ENCODE results near the gene UNC5CL. TPM values are rescaled to one million over a fixed set of nuclear protein-coding genes. Genes with fewer than 3 reads are reported as not detected.

The UNC5CL gene
- total RNA-seq, 2 experiments from 2014 or later, result 2.4 to 2.5 TPM

GRCh38 chr6:41061196-41061726 is 22.2 kb upstream of the UNC5CL start:
- DNase-seq, result no peak
- ChIA-PET POLR2A (no interaction called here), CTCF (no interaction called here)
- H3K27ac Mint-ChIP-seq, result no peak overlapping the region
- H3K9me3 Mint-ChIP-seq, result no peaks in the 10 kb centered on the region
- intact Hi-C loops (cut with micrococcal nuclease), result no loop called here
- H3K4me1 Mint-ChIP-seq (ENCODE audit: low read depth), result no peaks in the 10 kb centered on the region
- no peak overlapping the region for H3K4me3 Mint-ChIP-seq
- peaks cover 29% of the 10 kb centered on the region for H3K36me3 Mint-ChIP-seq
- no peaks in the 10 kb centered on the region for H3K27me3 Mint-ChIP-seq

DNA sequence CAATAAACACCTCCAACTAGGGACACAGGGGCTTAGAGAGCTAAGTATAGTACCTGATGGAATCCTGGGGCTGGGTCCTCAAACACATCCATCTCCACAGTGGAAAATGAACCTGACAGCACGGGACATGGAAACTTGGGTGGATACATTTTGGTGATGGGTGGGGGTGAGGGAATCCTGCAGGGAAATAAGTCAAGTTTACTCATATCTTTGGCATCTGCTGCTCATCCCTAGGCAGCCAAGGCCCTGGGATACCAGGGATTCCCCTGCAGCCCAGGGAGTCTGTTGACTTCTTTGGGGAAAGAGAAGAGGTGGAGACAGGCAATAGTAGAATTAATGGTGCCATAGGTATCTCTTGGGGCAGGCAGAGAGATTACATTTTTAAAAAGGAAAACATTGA is 20.5 kb upstream of the UNC5CL start:
- H3K9me3 Mint-ChIP-seq, result no peaks in the 10 kb centered on the region
- no peak overlapping the region for H3K27ac Mint-ChIP-seq
- DNase-seq, result no peak
- intact Hi-C loops (cut with micrococcal nuclease), result no loop called here
- H3K36me3 Mint-ChIP-seq, result peaks cover 19% of the 10 kb centered on the region
- ChIA-PET POLR2A (interaction anchor here (1.1 kb wide), 1 partner anchor 24 kb away, joined by 4 read pairs; no protein-coding TSS in a partner anchor), CTCF (interaction anchor here (0.8 to 1.9 kb wide), 3 partner anchors 13 to 365 kb away, joined by 3 to 5 read pairs (median 3); no protein-coding TSS in a partner anchor)
- no peaks in the 10 kb centered on the region for H3K27me3 Mint-ChIP-seq
- H3K4me1 Mint-ChIP-seq (ENCODE audit: low read depth), result no peaks in the 10 kb centered on the region
- H3K4me3 Mint-ChIP-seq, result no peak overlapping the region

- H3K9me3 Mint-ChIP-seq, result no peaks in the 10 kb centered on the region
- intact Hi-C loops (cut with micrococcal nuclease), result no loop called here
- no peaks in the 10 kb centered on the region for H3K27me3 Mint-ChIP-seq
- no peaks in the 10 kb centered on the region for H3K4me1 Mint-ChIP-seq (ENCODE audit: low read depth)
- DNase-seq, result no peak
- peaks cover 13% of the 10 kb centered on the region for H3K36me3 Mint-ChIP-seq
- CTCF ChIA-PET, result interaction anchor here (0.8 to 1.9 kb wide), 3 partner anchors 13 to 365 kb away, joined by 3 to 5 read pairs (median 3); no protein-coding TSS in a partner anchor
- no peak overlapping the region for H3K27ac Mint-ChIP-seq
- POLR2A ChIA-PET, result interaction anchor here (1.1 kb wide), 1 partner anchor 23 kb away, joined by 4 read pairs; no protein-coding TSS in a partner anchor
- H3K4me3 Mint-ChIP-seq, result no peak overlapping the region
Measured at GRCh38 chr6:41058783-41059181, 19.8 kb upstream of the UNC5CL start.

DNA sequence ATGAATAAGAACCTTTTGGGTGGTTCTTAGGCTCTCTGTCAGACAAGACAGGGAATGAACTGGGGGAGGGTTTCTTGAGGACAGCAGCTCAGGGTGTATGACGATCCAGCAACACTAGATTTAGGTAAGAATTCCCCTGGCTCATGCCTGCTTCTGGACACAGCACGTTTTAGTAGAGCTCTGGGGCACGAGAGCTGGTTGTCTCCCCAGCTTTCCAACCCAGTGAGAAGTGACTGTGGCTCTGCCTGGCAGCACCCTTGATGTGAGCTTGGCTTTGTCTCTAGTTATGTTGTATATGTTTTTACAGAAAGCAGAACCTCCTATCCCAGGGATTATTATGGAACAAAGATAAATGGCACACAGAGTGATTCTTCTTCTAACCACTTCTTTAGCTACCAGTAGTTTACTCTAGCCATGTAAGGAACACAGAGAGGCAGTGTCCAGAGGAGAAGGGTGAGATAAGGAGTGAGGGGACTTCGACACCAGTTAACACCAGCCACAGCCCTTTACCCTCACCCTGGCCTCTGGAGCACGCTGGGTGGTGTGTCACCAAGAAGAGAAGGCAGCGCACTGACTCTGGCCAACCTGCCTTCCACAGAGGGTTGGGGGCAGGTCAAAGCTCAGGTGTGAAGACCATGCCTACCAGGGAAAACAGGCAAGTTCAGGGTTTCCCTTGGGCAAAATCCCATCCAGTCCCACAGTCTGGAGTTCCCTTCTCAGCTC is 17.9 kb upstream of the UNC5CL start:
- H3K27ac Mint-ChIP-seq, result no peak overlapping the region
- intact Hi-C loops (cut with micrococcal nuclease), result no loop called here
- no peaks in the 10 kb centered on the region for H3K27me3 Mint-ChIP-seq
- peaks cover 10% of the 10 kb centered on the region for H3K4me1 Mint-ChIP-seq (ENCODE audit: low read depth)
- CTCF ChIA-PET, result interaction anchor here (1.1 to 4.2 kb wide), 4 partner anchors 11 to 125 kb away, joined by 3 to 24 read pairs (median 5); no protein-coding TSS in a partner anchor
- no peak overlapping the region for H3K4me3 Mint-ChIP-seq
- H3K36me3 Mint-ChIP-seq, result peaks cover 10% of the 10 kb centered on the region
- POLR2A ChIA-PET, result no interaction called here
- DNase-seq, result no peak
- H3K9me3 Mint-ChIP-seq, result no peaks in the 10 kb centered on the region

GRCh38 chr6:41055149-41055548 is 16.1 kb upstream of the UNC5CL start:
- Mint-ChIP-seq H3K4me1 (ENCODE audit: low read depth) (peaks cover 13% of the 10 kb centered on the region), H3K27ac (no peak overlapping the region), H3K9me3 (no peaks in the 10 kb centered on the region), H3K36me3 (peaks cover 15% of the 10 kb centered on the region), H3K4me3 (no peak overlapping the region), H3K27me3 (no peaks in the 10 kb centered on the region)
- intact Hi-C loops (cut with micrococcal nuclease), result no loop called here
- ChIA-PET POLR2A (no interaction called here), CTCF (interaction anchor here (0.8 to 4.2 kb wide), 4 partner anchors 16 to 251 kb away, joined by 3 to 24 read pairs (median 4); partner anchors contain the start of gene UNC5CL)
- DNase-seq, result no peak

DNA sequence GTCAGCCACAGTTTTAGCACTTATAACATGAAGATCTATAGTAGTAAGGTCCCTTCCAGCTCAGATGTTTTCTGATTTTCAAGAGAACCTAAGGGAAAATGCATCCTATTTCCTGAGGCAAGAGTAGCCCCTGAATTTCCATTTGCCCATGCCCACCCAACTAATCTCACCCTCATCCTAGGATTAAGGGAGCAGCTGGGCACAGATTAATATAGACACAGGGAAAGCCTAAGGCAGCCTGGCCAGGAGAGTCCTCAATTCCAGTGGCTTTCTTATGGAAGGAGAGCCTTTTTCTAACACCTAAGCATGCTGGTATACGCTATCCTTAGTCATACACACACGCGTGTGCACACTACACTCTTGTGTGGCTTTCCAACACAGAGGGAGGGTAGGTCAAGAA is 15.5 kb upstream of the UNC5CL start:
- Mint-ChIP-seq H3K36me3 (peaks cover 13% of the 10 kb centered on the region), H3K9me3 (no peaks in the 10 kb centered on the region), H3K27ac (no peak overlapping the region), H3K4me3 (no peak overlapping the region), H3K4me1 (ENCODE audit: low read depth) (peaks cover 13% of the 10 kb centered on the region), H3K27me3 (no peaks in the 10 kb centered on the region)
- intact Hi-C loops (cut with micrococcal nuclease), result no loop called here
- ChIA-PET CTCF (interaction anchor here (1.3 to 4.2 kb wide), 3 partner anchors 17 to 252 kb away, joined by 3 to 24 read pairs (median 4); no protein-coding TSS in a partner anchor), POLR2A (no interaction called here)
- no peak for DNase-seq

GRCh38 chr6:41053041-41053440 is 14.0 kb upstream of the UNC5CL start, which contains the start of gene APOBEC2:
TSS of gene APOBEC2 (plus strand) at chr6:41053202. CDS start at chr6:41053348, 146 bp downstream.
- Mint-ChIP-seq H3K36me3 (peaks cover 15% of the 10 kb centered on the region), H3K27ac (no peak within 1 kb of the TSS), H3K9me3 (no peaks in the 10 kb centered on the region), H3K4me3 (no peak within 1 kb of the TSS), H3K27me3 (no peaks in the 10 kb centered on the region), H3K4me1 (ENCODE audit: low read depth) (peaks cover 13% of the 10 kb centered on the region)
- ChIA-PET POLR2A (no interaction called here), CTCF (interaction anchor here (1.0 to 1.8 kb wide), 2 partner anchors 14 to 25 kb away, joined by 4 to 7 read pairs; partner anchors contain the start of gene UNC5CL)
- no peak for DNase-seq
- intact Hi-C loops (cut with micrococcal nuclease), result no loop called here

GRCh38 chr6:41051873-41052272 is 12.9 kb upstream of the UNC5CL start:
- CTCF ChIA-PET, result interaction anchor here (1.3 to 1.8 kb wide), 2 partner anchors 12 to 24 kb away, joined by 3 to 7 read pairs; partner anchors contain the start of gene UNC5CL
- no peaks in the 10 kb centered on the region for H3K27me3 Mint-ChIP-seq
- no peaks in the 10 kb centered on the region for H3K9me3 Mint-ChIP-seq
- peaks cover 13% of the 10 kb centered on the region for H3K4me1 Mint-ChIP-seq (ENCODE audit: low read depth)
- intact Hi-C loops (cut with micrococcal nuclease), result no loop called here
- no peak for DNase-seq
- H3K27ac Mint-ChIP-seq, result no peak overlapping the region
- no peak overlapping the region for H3K4me3 Mint-ChIP-seq
- POLR2A ChIA-PET, result no interaction called here
- H3K36me3 Mint-ChIP-seq, result peaks cover 14% of the 10 kb centered on the region

DNA sequence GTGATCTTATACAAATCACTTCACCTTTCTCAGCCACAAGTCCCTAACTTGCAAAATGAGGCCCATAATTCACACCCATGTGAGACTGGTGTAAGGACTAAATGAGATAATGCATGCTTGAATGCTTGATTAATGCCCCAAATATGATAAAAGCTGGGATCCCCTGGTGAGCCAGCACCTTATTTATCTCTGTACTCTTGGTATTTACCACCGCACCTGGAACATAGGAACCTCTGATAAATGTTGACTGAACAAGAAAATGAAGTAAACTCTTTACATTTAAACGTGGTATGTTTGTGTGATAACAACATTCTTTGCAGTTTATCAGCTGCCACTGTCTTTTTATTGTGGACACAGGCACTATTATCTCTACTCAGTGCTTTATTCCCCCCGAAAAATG is 11.5 kb upstream of the UNC5CL start:
- Mint-ChIP-seq H3K36me3 (peaks cover 13% of the 10 kb centered on the region), H3K27me3 (no peaks in the 10 kb centered on the region), H3K27ac (no peak overlapping the region), H3K4me1 (ENCODE audit: low read depth) (peaks cover 13% of the 10 kb centered on the region), H3K9me3 (no peaks in the 10 kb centered on the region), H3K4me3 (no peak overlapping the region)
- no peak for DNase-seq
- intact Hi-C loops (cut with micrococcal nuclease), result no loop called here
- CTCF ChIA-PET, result interaction anchor here (0.9 to 2.8 kb wide), 3 partner anchors 11 to 22 kb away, joined by 3 to 14 read pairs (median 11); partner anchors contain the start of gene UNC5CL
- POLR2A ChIA-PET, result no interaction called here

DNA sequence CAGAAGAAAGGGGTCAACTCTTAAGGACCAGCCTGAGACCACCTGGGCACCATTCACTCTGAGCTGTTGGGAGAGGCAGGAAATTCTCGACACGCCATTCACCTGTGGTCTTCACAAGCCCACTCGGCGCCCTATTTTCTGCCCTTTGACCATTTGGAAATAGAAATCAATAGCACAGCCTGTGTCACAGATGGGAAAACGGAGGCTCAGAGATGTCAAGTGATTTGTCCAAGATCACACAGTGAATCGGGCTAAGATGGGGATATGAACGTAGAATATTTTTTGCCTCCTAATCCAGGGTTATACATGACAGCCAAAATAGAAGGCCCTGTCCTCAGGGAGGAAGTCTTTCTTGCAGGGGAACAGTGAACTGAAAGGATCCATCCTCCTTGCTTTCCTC is 10.9 kb upstream of the UNC5CL start:
- no peaks in the 10 kb centered on the region for H3K27me3 Mint-ChIP-seq
- ChIA-PET POLR2A (no interaction called here), CTCF (interaction anchor here (0.9 to 2.8 kb wide), 4 partner anchors 10 to 22 kb away, joined by 3 to 14 read pairs (median 8); partner anchors contain the start of gene UNC5CL)
- no peak overlapping the region for H3K4me3 Mint-ChIP-seq
- H3K27ac Mint-ChIP-seq, result no peak overlapping the region
- no peaks in the 10 kb centered on the region for H3K9me3 Mint-ChIP-seq
- H3K36me3 Mint-ChIP-seq, result peaks cover 13% of the 10 kb centered on the region
- no peak for DNase-seq
- intact Hi-C loops (cut with micrococcal nuclease), result no loop called here
- H3K4me1 Mint-ChIP-seq (ENCODE audit: low read depth), result peaks cover 13% of the 10 kb centered on the region

- CTCF ChIA-PET, result interaction anchor here (2.1 to 2.8 kb wide), 3 partner anchors 10 to 21 kb away, joined by 5 to 14 read pairs (median 11); partner anchors contain the start of gene UNC5CL
- Mint-ChIP-seq H3K36me3 (peaks cover 11% of the 10 kb centered on the region), H3K4me3 (no peak overlapping the region), H3K27me3 (no peaks in the 10 kb centered on the region), H3K9me3 (no peaks in the 10 kb centered on the region), H3K27ac (no peak overlapping the region), H3K4me1 (ENCODE audit: low read depth) (peaks cover 13% of the 10 kb centered on the region)
- POLR2A ChIA-PET, result no interaction called here
- intact Hi-C loops (cut with micrococcal nuclease), result no loop called here
- DNase-seq, result no peak
Measured at GRCh38 chr6:41049521-41049920, 10.5 kb upstream of the UNC5CL start.
